ENCODE data around the gene SPARC.

Gene SPARC

GRCh38 chr5:151651997-151652645 lies 34.6 kb downstream of the SPARC start:
- peak; percentile 90 for DNase-seq

DNA sequence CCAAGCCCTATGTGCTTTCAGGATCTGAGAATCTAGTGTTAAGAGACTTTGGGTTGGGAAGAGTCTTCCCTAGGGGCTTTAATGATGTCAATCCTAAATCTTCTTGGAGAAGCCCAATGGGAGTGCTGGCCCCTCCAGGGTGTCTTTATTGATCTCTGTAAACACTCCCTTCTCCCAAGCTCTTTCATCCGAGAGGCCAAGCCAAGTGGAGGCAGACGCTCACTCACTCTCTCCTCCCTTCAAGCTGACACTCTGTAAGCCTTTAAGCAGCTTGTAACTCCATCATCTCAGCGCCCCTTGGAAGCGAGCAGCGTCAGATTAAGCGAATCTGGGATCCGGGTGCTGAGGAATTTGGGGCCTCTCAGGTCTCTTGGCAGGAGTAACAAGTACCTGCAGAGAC lies 37.7 kb downstream of the SPARC start:
- no peak for DNase-seq

DNA sequence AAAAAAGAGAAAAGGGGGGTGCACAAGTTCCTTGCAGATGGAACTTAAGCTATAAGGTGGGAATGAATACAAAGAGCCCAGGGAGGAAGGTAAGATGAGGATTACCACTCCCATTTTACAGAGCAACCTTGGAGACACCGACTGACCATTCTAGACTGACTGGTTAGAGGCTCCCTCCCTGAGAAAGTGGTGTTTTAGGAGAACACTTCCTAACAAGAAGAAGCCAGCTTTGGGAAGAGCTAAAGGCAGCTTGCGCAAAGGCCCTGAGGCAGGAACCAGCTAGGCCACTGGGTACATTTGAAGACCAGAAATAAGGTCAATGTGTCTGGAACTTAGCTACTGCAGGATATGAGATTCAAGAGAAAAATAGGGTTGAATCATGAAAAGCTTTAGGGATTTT lies 38.6 kb downstream of the SPARC start:
- no peak for DNase-seq

GRCh38 chr5:151647320-151647861 lies 39.3 kb downstream of the SPARC start:
- no peak for DNase-seq

GRCh38 chr5:151646334-151646733 lies 40.4 kb downstream of the SPARC start:
- no peak for DNase-seq

DNA sequence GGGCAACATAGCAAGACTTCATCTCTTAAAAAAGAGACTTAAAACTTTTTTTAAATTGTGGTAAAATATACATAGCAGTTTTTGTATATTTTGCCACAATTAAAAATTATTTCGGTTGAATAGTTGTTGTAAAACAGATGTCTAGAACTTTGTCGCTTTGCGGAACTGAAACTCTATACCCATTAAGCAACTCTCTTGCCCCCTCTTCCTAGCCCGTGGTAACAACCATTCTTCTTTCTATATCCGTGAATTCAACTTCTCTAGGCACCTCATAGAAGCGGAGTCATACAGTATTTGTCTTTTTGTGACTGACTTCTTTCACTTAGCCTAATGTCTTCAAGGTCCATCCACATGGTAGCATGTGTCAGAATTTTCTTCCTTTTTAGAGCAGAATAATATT lies 43.3 kb downstream of the SPARC start:
- no peak for DNase-seq

- DNase-seq = no peak
These were observed 44.1 kb downstream of the SPARC start for GRCh38 chr5:151642472-151643140.

DNA sequence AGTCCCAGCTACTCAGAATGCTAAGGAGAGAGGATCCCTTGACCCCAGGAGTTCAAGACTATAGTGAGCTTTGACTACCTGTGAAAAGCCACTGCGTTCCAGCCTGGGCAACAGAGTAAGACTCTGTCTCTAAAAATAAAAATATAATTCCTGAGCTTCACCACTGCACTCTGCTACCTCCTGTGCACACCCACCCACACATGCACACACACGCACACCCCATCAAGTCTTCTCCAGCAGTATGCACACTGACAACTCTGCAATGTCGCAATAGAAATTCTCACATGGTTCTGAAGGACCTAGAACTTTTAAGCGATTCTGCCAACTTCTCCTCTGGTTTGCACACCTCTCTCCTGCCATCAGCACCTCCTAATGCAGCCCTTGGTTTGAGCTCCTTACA lies 48.1 kb downstream of the SPARC start:
- no peak for DNase-seq

- no peak for DNase-seq
These were observed 49.0 kb downstream of the SPARC start for GRCh38 chr5:151637676-151638075.

- DNase-seq = no peak
These were observed 52.8 kb downstream of the SPARC start for GRCh38 chr5:151633892-151634291.

DNA sequence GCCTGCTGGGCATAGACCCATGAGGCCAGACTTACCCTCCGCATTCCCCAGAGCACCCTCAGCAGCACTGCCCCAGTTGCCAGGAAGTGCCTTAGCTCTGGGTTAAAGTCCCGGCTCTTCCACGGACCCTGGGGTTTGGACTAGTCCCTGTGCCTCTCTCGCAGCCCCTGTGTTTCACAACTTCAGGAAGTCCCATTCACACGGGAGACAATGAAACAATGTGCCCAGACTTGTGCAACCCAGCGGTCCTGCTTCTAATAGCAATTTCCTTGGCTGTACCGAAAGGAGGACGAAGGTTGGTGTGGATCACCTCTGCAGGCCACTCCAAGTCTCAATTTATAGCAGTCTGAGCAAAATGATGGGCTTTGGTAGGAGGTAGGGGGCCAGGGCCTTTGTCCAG lies 53.8 kb downstream of the SPARC start:
- no peak for DNase-seq

DNA sequence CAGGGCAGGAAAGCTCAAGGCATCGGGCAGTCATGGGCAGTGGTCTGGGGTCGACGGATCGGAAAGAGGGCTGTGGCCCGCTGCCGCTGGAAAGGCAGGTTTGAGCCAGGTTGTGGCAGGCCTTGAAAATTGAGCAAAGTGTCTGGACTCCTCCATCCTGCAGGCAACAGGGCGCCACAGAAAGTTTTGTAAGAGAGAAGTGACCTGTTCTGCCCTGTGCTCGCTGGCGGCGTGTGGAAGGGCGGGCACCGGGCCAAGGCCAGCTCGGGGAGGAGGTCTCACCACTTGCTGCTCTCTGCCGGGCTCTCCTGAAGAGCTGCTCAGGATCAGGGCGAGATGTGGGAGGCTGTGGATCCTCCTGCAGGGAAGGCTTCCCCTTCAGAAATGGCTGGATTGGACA lies 54.2 kb downstream of the SPARC start:
- DNase-seq = no peak

DNA sequence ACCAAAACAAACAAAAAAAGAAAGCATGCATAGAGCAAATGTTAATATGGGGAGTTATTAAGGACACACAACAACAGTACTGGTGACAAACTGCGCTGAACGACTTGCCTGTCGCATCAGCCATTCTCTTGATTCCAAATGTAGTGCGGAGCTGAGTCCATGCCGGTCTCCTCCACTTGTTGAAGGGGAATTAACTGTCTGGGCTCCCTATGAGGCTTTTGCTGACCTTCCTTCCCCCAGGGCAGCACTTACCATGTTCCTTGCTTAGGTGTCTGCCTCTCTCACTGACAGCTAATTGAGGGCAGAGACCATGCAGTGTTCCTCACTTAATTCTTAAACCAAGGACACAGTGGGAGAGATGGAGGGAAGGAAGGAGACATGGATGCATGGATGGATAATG lies 54.8 kb downstream of the SPARC start:
- no peak for DNase-seq

- no peak for DNase-seq
These were observed 56.6 kb downstream of the SPARC start for GRCh38 chr5:151630088-151630487.

GRCh38 chr5:151628112-151628823 lies 58.4 kb downstream of the SPARC start:
- no peak for DNase-seq

GRCh38 chr5:151627650-151628049 lies 59.1 kb downstream of the SPARC start:
- DNase-seq = no peak

DNA sequence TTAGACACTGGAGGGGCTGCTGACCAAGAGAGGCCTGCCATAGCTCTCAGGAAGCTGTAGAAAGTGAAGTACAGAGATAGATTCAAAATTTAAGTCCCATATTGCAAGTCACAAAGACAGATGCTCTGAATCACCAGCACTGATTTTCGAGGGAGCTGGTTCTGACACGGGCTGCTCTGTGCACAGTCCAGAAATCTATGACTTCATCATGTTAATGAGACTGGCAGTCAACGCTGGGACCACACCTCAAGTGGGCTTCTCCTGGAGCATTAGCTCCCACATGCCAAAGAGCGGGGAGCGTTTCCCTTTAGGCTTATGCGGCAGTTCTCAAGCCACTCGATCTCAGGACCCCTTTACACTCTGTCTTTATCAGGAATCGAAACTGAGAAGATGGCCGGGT lies 61.4 kb downstream of the SPARC start:
- no peak for DNase-seq

GRCh38 chr5:151624476-151624875 lies 62.2 kb downstream of the SPARC start:
- DNase-seq = no peak

DNA sequence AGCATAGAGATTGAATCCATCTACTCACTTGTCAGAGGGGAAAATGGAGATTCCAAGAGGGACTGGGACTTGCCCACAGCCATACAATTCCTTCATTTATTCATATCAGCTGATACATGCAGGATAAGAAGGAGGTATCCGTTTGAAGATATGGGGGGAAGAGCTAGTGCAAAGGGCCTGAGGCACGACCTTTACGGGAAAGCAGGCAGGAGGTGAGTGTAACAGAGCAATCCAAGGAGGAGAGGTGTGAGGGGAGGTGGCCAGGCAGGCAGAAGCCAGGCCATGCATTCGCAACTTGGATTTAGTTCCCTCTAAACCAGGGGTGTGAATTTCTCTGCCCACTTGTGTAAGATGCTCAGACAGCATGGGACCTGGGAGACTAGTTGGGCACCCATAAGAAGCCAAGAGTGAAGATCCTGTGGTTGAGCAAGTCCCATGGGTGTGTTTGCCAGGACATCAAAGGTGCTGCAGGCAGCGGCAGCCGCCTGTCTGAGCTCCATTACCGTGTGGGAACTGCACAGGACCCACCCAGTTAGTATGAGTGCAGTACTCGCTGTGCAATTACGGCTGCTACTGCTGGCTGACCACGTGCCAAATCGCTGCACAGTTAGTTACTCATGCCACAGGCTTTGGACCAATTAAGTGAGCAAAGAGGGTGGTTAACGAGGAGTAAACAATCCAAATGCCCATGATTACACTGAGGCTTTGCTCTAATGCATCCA lies 64.2 kb downstream of the SPARC start:
- DNase-seq = no peak

DNA sequence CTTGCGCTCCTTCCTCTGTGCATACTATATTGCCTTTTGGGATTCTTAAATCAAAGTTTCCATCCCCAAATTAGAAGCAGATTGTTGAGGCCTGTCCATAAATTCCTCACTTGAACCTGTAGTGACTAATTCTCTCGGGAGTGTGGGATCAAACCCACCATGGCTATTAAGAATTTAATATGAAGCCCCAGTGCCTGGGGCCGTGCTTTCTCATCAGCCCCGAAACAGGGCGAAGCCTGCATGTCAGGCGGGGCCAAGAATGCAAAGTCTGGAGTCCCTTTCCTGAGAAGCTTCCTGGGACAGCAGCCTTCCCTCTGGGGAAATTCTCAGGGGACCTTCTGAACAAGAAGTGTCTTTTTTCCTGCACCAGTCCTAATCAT lies 66.3 kb downstream of the SPARC start:
- no peak for DNase-seq

DNA sequence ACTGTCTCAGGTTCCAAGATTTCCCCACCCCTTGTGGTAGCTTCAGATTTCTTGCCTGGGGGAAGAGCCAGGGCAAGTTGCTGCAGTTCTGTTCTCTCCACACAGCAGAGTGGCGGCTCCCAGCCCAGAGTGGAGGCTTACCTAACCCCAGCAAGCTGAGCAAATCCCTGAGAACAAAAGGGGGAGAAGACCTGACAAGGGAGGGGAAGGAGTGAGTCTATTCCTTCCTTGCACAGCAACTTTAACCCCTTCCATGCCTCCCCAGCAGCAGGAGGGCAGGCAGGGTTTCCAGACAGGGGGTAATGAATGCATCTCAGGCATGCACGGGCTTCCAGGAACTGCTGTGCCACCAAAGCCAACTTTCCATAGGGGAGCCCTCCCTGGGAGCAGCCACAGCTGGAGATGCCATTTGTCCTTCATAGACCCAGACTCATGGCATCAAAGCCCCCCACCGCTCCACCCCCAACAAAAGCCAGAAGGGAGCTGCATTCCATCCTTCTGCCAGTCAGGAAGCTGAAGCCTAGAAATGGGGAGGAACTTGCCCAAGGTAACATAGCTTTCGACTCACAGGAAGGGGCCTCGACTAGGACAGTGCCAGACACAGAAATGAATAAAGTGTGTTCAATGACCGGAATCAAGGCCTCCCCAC lies 66.8 kb downstream of the SPARC start:
- no peak for DNase-seq

GRCh38 chr5:151618907-151619306 lies 67.8 kb downstream of the SPARC start:
- DNase-seq = no peak
